Spleen (tissue), 11 donors: ENCODE results near the gene CDK13. TPM values are rescaled to one million over a fixed set of nuclear protein-coding genes. Genes with fewer than 3 reads are reported as not detected.

Experiments used
- DNase-seq: peaks from one replicate; pipeline ENCODE4 v3.0.0-alpha.2; 2020
- H3K27ac ChIP-seq, 8 donors: fragments of 200-600 bp; sonication (generic) in 7 of 8; 1 replicate in 4 of 8; 2 replicates in 4 of 8; pipeline versions ENCODE4 v1.5.0 to v1.8.0; 2016 to 2021; ENCODE audit warnings: inconsistent platforms in 4 of 8, mild to moderate bottlenecking in 4 of 8, moderate library complexity in 1 of 8
- H3K27me3 ChIP-seq, 7 donors: fragments of 200-600 bp; sonication (generic) in 6 of 7; replicated peaks in 1 of 7; 1 replicate in 4 of 7; 2 replicates in 3 of 7; pipeline versions ENCODE4 v1.5.0 to v1.8.0; 2016 to 2021; ENCODE audit warnings: inconsistent platforms in 3 of 7, mild to moderate bottlenecking in 1 of 7
- H3K36me3 ChIP-seq, 6 donors: fragments of 200-600 bp; sonication (generic) in 5 of 6; 1 replicate in 4 of 6; 2 replicates in 2 of 6; pipeline versions ENCODE4 v1.5.0 to v1.8.0; 2016 to 2021; ENCODE audit warnings: inconsistent platforms in 2 of 6
- H3K4me1 ChIP-seq, 6 donors: fragments of 200-600 bp; sonication (generic) in 5 of 6; 1 replicate in 3 of 6; 2 replicates in 3 of 6; pipeline versions ENCODE4 v1.5.0 to v1.8.0; 2016 to 2021; ENCODE audit warnings: inconsistent platforms in 3 of 6
- H3K4me3 ChIP-seq, 8 donors: fragments of 200-600 bp; sonication (generic) in 7 of 8; 1 replicate in 4 of 8; 2 replicates in 4 of 8; pipeline versions ENCODE4 v1.5.0 to v1.8.0; 2016 to 2021; ENCODE audit warnings: inconsistent platforms in 4 of 8, mild to moderate bottlenecking in 4 of 8, moderate library complexity in 2 of 8
- H3K9me3 ChIP-seq, 8 donors: fragments of 200-600 bp; sonication (generic) in 7 of 8; 1 replicate in 4 of 8; 2 replicates in 4 of 8; pipeline versions ENCODE4 v1.5.0 to v1.8.0; 2016 to 2021; ENCODE audit warnings: inconsistent platforms in 4 of 8
- POLR2A ChIP-seq, 3 donors: fragments of 450-650 bp; IDR thresholded peaks; one replicate each; pipeline ENCODE4 v1.5.1; 2017; ENCODE audit warnings: antibody characterized with exemption in 3 of 3, mild to moderate bottlenecking in 1 of 3
- POLR2AphosphoS5 ChIP-seq, 3 donors: sonication (generic); formaldehyde crosslinking; IDR thresholded peaks; one replicate each; pipeline ENCODE4 v1.5.1; 2017; ENCODE audit warnings: antibody characterized with exemption in 3 of 3
- WGBS, 5 donors: extraction: QIAGEN DNeasy Blood & Tissue Kit in 3 of 5; methylation state at CpG; one replicate each; pipeline versions ENCODE4 v1.1.5 to v1.1.7; 2013 to 2018; 5-methylcytosine and 5-hydroxymethylcytosine counted together
- intact Hi-C: fragments of 100-400 bp; cut with DNase I; formaldehyde crosslinking; loops from one replicate; pipeline ENCODE4 v1.15.0; 2023; ENCODE audit warnings: low total_unique reads
- polyA plus RNA-seq, 3 donors: library from polyadenylated mRNA; stranded (reverse); fragments of 200-250 nt; gene quantifications; one replicate each; pipeline ENCODE4 v1.2.1, GENCODE V29; 2013
- total RNA-seq, 7 donors: library from RNA; depleted of rRNA in 3 of 7; stranded (reverse); fragments of >200 nt in 3 of 7; fragmentation: NEBNext Ultra II Directional in 4 of 7; extraction: Animal tissue kit (Norgen Biotek cat#: 25700) in 4 of 7; gene quantifications; one replicate each; pipeline versions ENCODE4 v1.1.0 to v1.2.1, GENCODE V29; 2016 to 2021
- TF ChIP-seq, protein P1 (sequence below), 11 experiments: fragments of 200-600 bp in 7 of 11; fragments of 450-650 bp in 4 of 11; sonication (generic) in 4 of 11; IDR thresholded peaks in 8 of 11; conservative IDR thresholded peaks in 3 of 11; 1 replicate in 7 of 11; 2 replicates in 4 of 11; pipeline versions ENCODE4 v1.4.0 to v1.8.0; 2016 to 2021; ENCODE audit warnings: antibody characterized with exemption in 11 of 11, inconsistent platforms in 4 of 11, mild to moderate bottlenecking in 1 of 11
- donor health status: healthy with polysubstance abuse.
- donor health status: DM: no; HTN: no; CAD: no; lungs with moderate emphysema.
- donor health status: DM: no; HTN: no; CAD: no.
- donor health status: Bipolar disorder and iron deficiency.
- donor health status: healthy.
- donor health status: DM: no; HTN: no; CAD: no.
- donor health status: DM: yes; HTN: yes; CAD: no.

CDK13 gene
- total and polyA plus RNA-seq, 10 donors = 18.0 to 125 (median 79.7) TPM

DNA sequence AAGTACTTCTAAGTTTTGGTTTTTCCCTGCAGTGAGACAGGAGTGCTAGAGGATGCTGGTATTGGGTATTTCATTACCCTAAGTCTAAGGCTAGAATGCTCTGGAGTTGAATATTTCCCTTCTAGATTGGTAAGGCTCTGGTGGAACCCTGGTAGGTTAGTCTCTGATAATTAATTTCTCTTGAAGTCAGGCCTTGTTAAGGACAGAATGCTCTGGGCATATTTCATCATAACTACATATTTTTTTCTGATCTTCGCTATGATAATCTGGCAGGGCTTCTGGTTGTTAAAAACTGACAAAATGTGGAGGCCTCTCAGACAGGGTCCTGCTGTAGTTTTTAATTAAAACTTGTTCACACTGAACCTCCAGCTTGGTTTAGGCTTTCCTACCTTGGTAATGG is 83.8 kb downstream of the CDK13 start:
- Histone ChIP-seq H3K36me3 (peaks cover 0 to 45% (median 8%) of the 10 kb centered on the region in 6 donors), H3K4me3 (no peak overlapping the region), H3K4me1 (peaks cover 0 to 12% (median 0%) of the 10 kb centered on the region in 6 donors), H3K27ac (no peak overlapping the region), H3K27me3 (no peaks in the 10 kb centered on the region), H3K9me3 (peaks cover 0 to 13% (median 8%) of the 10 kb centered on the region in 8 donors)
- TF ChIP-seq, protein P1, sequence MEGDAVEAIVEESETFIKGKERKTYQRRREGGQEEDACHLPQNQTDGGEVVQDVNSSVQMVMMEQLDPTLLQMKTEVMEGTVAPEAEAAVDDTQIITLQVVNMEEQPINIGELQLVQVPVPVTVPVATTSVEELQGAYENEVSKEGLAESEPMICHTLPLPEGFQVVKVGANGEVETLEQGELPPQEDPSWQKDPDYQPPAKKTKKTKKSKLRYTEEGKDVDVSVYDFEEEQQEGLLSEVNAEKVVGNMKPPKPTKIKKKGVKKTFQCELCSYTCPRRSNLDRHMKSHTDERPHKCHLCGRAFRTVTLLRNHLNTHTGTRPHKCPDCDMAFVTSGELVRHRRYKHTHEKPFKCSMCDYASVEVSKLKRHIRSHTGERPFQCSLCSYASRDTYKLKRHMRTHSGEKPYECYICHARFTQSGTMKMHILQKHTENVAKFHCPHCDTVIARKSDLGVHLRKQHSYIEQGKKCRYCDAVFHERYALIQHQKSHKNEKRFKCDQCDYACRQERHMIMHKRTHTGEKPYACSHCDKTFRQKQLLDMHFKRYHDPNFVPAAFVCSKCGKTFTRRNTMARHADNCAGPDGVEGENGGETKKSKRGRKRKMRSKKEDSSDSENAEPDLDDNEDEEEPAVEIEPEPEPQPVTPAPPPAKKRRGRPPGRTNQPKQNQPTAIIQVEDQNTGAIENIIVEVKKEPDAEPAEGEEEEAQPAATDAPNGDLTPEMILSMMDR (IDR thresholded peaks at IDR 0.05 in 8 of 11, conservative IDR thresholded peaks at IDR 0.05 in 3 of 11) = no peak
- no peak for TF ChIP-seq POLR2A (IDR thresholded peaks at IDR 0.05)
- intact Hi-C loops = no loop called here
- no peak for DNase-seq
- WGBS, 5 donors = 60 to 100% (median 84%) methylated on average over 1 of the region's 1 CpG

DNA sequence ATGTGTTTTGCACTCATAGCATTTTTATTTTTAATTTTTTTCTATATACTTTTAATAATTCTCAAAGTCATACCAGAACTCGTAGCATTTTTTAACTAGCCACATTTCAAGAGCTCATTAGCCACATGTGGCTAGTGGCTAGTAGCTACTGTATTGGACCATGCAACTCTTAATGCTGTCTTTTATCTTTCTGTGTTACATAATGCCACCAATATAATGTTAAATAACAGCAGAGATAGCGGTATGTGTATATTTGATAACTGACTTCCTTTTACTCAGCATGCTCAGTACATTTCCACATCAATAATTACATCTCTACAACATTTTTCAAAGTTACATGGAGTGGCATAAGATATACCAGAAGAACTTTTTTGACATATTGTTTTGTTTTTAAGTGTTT is 91.4 kb downstream of the CDK13 start:
- H3K27ac ChIP-seq = no peak overlapping the region
- H3K27me3 ChIP-seq = no peaks in the 10 kb centered on the region
- H3K36me3 ChIP-seq = peaks cover 0 to 48% (median 8%) of the 10 kb centered on the region in 6 donors
- WGBS, 5 donors = 83 to 98% (median 89%) methylated on average over 2 of the region's 2 CpGs
- TF ChIP-seq POLR2A (IDR thresholded peaks at IDR 0.05) = no peak
- TF ChIP-seq, protein P1 (IDR thresholded peaks at IDR 0.05 in 8 of 11, conservative IDR thresholded peaks at IDR 0.05 in 3 of 11) = no peak
- no peak for TF ChIP-seq POLR2AphosphoS5 (IDR thresholded peaks at IDR 0.05)
- H3K4me1 ChIP-seq = no peaks in the 10 kb centered on the region
- H3K4me3 ChIP-seq = no peak overlapping the region
- DNase-seq = no peak
- intact Hi-C loops = no loop called here
- H3K9me3 ChIP-seq = peaks cover 0 to 9% (median 7%) of the 10 kb centered on the region in 8 donors

DNA sequence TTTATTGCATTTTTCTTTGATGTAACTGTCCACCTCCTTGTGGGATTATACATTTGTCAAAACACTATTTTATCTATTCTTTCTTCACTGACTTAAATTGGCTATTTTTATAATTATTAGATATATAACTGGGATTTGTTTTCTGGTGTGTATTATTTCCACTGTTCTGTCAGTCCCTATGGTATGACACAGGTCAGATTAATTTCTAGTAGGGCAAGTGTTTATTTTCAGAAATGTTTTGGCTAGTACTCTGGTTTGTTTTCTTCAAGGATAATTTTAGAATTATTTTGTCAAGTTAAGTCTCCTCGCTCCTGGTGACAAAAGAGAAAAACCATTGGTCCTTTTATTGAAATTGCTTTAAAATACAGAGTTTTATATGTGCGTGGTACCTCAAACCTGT is 93.1 kb downstream of the CDK13 start:
- no peak overlapping the region for H3K4me3 ChIP-seq
- 94 to 99% (median 96%) methylated on average over 2 of the region's 2 CpGs for WGBS, 5 donors

DNA sequence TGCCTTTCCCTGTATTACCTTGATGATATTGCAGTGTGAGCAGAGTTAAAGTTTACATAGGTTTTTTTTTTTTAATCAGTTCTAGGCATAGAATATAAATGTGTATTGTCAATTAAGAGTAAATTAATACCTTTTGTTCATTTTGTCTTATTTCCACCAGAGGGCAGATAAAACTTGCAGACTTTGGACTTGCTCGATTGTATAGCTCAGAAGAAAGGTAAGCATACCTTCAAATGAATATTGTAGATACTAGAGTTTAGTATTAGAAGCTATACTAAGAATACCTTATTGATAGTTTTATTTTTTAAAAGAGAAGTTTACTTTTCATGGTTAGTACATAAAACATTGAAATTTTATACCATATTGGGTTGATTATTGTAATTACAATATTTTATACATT is 97.6 kb downstream of the CDK13 start:
- no peaks in the 10 kb centered on the region for H3K27me3 ChIP-seq
- H3K4me3 ChIP-seq = no peak overlapping the region
- H3K9me3 ChIP-seq = no peaks in the 10 kb centered on the region
- no peak for DNase-seq
- no peak for TF ChIP-seq POLR2AphosphoS5 (IDR thresholded peaks at IDR 0.05)
- TF ChIP-seq, protein P1 (IDR thresholded peaks at IDR 0.05 in 8 of 11, conservative IDR thresholded peaks at IDR 0.05 in 3 of 11) = no peak
- TF ChIP-seq POLR2A (IDR thresholded peaks at IDR 0.05) = no peak
- intact Hi-C loops = no loop called here
- no peak overlapping the region for H3K27ac ChIP-seq
- peaks cover 0 to 61% (median 8%) of the 10 kb centered on the region in 6 donors for H3K36me3 ChIP-seq
- peaks cover 0 to 20% (median 2%) of the 10 kb centered on the region in 6 donors for H3K4me1 ChIP-seq
- 84 to 90% (median 86%) methylated on average over 1 of the region's 1 CpG for WGBS, 5 donors

More for the DNA sequence above, 93.1 kb downstream of the CDK13 start:
- TF ChIP-seq POLR2A (IDR thresholded peaks at IDR 0.05) (no peak), POLR2AphosphoS5 (IDR thresholded peaks at IDR 0.05) (no peak)
- TF ChIP-seq, protein P1 (IDR thresholded peaks at IDR 0.05 in 8 of 11, conservative IDR thresholded peaks at IDR 0.05 in 3 of 11) = no peak
- Histone ChIP-seq H3K4me1 (no peaks in the 10 kb centered on the region), H3K27ac (no peak overlapping the region), H3K27me3 (no peaks in the 10 kb centered on the region), H3K9me3 (no peaks in the 10 kb centered on the region), H3K36me3 (peaks cover 0 to 55% (median 8%) of the 10 kb centered on the region in 6 donors)
- no peak for DNase-seq
- intact Hi-C loops = no loop called here
